HG03439 (cell line): ENCODE measurements around the gene CD44.
"Not testable (repeated sequence)": the region's sequence is repeated elsewhere in the genome, so short reads cannot be mapped to it uniquely, and the experiment has no call there.

Experiments
- ATAC-seq: cut with Tn5 transposase; IDR thresholded peaks from one replicate; pipeline ENCODE4 v1.9.1; 2021; ENCODE audit warnings: mild to moderate bottlenecking, moderate library complexity; ENCODE audit not compliant: unreplicated experiment

The CD44 gene

DNA sequence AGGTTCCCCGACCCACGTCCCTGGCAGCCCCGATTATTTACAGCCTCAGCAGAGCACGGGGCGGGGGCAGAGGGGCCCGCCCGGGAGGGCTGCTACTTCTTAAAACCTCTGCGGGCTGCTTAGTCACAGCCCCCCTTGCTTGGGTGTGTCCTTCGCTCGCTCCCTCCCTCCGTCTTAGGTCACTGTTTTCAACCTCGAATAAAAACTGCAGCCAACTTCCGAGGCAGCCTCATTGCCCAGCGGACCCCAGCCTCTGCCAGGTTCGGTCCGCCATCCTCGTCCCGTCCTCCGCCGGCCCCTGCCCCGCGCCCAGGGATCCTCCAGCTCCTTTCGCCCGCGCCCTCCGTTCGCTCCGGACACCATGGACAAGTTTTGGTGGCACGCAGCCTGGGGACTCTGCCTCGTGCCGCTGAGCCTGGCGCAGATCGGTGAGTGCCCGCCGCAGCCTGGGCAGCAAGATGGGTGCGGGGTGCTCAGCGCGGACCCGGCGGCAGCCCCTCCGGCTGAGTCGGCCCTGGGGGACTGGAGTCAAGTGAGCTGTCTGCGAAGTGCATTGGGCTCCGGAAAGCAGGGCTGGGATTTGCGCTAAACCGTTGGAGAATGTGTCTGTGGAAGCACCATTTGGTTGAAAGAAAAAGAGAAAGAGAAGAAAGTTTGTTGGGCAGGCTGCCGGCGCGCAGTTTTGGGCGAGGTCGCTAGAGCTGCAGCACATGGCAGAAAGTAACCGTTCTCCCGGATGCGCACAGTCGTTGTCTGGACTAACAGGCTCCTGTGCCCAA, at the start of gene CD44:
CD44 (plus strand) TSS at position 229 of the 779 bp plus-strand sequence; CDS start at position 362, 133 bp downstream.
- peak; percentile 37 for ATAC-seq

DNA sequence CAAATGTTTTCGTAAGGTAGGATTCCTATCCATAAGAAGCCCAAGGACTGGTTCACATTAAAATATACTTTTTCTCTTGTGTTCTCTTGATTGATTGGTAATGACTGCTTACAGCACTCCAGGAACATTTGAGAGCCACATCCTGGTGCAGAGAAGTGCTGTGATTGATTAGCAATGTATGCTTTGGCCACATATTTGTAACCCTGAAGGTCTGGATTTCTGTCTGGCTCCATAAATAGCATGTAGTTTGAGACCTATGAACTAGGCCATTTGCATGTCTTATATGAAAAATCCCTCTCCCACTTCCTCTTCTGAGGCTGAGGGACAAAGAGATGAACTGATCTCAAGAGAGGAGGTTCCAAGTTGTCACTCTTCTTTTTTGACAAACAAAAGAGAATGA, 49.3 kb upstream of the CD44 start:
- no peak for ATAC-seq

DNA sequence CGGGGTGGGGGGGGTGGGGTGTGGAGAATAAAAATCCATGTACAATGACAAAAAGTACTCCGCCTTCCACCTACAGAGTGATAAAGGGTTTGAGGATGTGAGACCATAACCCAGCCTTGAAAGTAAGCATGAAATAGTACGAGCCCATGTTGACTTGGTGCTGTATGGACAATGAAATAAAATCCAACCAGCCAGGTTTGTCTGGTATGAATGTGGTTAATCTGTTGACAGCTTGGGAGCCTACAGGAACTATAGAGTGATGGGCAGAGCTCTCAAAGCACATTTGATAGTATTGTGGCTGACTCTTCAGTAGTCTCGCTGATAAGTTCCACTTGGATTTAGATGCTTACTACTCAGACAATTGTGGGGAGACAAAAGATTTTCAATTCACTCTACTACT, 48.8 kb upstream of the CD44 start:
- ATAC-seq, result no peak

DNA sequence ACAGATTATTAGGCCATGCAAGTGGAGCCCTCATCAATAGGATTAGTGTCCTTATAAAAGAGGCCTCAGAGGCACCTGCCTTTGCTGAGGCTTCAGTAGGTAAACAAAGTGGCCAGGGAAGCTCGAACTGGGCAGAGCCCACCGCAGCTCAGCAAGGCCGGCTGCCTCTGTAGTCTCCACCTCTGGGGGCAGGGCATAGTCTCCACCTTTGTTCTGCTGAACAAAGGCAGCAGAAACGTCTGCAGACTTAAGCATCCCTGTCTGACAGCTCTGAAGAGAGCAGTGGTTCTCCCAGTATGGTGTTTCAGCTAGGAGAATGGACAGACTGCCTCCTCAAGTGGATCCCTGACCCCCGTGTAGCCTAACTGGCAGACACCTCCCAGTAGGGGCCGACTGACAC, 48.0 kb upstream of the CD44 start:
- not testable (repeated sequence) for ATAC-seq

DNA sequence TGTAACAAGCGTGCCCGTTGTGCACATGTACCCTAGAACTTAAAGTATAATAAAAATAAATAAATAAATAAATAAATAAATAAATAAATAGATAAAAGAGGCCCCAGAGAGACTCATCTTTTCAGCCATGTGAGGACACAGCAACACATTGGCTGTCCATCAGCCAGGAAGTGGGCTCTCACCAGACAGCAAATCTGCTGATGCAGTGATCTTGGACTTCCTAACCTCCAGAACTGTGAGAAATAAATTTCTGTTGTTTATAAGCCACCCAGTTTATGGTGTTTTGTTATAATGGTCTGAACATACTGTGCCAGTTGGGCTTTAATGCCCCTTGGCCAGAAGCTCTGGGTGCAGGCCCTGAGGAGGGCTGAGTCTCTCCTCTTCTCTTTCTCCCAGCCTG, 42.2 kb upstream of the CD44 start:
- no peak for ATAC-seq

DNA sequence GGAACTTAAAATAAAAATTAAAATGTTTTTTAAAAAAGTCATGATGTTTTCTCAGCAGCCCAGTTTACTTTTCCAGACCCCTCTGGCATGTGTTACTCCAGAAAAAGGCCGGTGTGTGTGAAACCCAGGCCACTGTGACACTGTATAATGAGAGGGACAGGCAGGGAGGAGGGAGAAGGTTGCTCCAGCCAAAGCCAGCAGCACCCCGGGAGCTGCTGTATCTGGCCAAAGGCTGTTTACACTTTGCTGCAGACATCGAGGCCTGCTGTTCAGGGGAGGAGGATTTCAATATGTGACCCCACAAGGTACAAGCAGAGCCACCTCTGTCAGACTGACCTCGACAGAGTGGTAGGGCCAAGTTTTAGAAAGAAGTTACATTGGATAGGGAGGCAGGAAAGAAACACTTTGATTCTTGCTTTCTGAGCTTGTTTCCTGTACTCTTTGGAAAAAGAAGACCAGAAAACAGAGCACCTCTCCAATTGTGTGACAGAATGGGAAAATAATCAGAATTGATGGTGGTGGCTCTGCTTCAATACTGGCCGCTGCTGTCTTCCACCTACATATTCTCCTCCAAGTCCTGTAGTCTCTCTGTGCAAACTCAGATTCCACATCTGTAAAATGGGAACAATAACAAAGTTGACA, 41.0 kb upstream of the CD44 start:
- no peak for ATAC-seq

DNA sequence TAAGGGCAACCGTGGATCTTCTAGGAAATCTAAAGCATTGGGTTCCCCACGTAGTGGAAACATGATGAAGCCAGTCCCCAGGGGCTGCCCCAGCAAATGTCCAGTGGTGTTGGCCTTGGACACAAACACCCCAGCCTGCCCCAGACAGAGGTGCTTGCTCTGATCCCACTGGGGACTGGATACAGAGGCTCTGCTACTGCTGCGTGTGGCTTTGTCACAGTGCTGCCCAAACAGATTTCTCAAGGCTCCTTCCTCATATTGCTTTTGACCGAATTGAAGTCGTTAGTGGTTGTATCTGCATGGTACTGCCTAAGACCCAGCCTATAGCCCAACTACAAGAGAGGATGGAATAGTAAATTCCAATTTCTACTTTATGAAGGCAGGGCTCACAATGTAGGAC, 40.1 kb upstream of the CD44 start:
- no peak for ATAC-seq

DNA sequence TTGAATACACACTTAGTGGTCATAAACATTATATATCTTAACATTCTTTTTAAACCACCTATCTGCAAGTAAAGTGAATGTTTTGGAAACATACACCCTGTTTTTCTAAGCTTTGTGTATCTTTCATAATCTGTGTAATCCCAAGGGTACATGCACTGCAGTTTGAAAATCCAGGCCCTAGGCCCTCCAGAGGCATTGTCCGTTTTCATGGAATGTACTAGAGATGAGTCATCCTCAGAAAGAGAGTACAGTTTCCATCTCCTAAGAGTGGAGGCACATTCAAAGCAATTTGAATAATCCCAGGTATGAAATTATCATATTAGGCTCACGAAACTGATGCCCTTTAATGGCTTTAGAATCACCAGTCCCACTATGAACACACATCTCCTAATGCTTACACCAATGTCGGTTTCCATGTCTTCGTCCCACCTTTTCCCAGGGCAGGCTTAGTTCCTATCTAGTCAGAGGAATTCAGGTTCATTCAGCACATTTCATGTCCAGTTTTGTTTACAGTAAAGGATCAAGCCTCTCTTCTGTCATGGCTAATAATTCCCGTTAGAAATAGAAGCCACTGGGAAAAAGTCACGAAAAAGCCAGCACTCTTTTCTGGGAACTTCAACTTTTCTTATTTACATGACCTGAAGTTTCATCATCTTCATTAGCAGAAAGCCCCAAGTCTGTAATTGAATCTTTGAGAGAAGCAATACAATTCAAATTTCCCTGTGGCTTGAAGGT, 39.5 kb upstream of the CD44 start:
- no peak for ATAC-seq

DNA sequence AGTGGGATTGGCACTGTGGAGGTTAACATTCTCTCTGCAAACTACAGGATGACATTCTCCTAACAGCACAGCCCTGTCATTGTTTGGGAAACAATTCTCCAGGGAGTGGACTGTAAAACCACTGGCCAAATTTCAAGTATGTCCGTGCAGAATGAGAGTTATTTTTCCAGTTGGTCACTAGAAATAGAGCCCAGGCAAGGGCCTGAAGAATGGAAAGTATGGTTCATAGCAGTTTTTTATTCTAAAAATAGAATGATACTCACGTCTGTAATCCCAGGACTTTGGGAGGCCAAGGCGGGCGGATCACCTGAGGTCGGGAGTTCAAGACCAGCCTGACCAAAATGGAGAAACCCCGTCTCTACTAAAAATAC, 39.0 kb upstream of the CD44 start:
- no peak for ATAC-seq

DNA sequence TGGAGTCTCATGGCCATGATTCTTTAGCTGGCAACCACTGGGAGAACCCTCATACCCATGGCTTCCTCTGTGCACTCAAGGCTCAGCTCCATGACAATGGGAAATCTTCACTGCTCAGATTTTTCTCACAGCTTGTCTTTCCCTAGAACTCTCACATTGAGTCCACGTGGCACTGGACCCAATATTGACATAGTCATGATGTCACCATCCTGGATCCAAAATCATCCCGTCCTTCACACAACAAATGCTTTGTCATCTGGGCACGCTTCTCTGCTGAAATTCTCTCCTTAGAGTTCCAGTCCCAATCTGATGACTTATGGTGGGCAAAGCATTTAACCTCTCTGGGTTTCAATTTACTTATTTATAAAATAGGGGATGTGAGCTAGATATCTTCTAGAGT, 37.7 kb upstream of the CD44 start:
- ATAC-seq, result no peak

DNA sequence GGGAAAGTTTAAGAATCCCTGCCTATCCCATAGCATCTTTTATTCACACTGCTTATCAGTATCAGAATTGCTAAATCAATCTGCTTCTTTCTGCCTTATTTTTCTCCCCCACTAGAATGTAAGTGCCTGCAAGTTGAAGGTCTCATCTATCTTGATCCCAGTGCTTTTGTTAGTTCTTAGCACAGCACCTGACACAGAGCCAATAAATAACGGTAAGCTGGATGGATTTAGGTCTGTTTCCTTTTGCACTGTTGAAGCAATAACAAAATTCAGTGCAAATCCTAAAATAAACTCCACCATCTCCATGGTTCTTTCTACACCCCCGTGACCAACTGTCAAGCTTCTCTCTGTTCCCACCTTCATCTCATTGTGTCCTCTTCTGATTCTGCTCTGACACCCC, 36.7 kb upstream of the CD44 start:
- ATAC-seq, result no peak

DNA sequence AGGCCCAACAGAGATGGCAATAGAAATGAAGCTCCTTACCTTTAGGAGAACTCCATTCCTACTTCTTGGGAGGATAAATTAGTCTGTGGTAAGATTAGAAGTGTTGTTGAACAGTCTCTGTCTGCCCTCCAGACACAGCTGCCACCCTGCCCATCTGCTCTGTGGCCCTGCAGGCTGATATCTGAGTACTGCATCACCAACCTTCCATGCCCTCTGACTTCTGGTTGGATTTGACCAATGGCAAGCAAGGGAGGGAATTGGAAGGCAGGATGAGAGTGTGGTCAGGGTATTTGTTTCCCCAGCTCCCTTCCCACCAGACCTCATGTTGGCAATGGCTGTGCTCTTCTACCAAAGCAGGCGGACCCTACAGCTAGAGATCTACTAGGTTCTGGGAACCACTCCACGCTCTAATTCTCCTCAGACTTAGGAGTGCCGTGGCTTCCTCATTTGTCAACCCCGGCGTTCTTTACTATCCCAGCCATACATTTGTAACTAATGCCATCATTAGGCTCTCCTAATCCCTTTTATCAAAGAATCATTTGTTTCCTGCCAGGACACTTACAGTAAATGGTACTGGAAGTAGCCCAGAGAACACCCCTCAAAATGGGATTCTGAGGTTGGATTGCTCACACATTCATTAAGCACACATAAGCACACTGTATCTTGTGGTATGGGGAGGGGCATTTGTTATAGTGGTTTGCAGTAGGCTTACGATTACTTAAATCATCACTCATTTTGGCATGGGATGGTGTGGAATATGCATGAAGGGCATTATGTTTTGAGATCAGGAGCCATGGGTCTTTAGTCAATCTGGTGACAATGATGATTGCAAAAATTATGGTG, 35.4 kb upstream of the CD44 start:
- ATAC-seq, result no peak

DNA sequence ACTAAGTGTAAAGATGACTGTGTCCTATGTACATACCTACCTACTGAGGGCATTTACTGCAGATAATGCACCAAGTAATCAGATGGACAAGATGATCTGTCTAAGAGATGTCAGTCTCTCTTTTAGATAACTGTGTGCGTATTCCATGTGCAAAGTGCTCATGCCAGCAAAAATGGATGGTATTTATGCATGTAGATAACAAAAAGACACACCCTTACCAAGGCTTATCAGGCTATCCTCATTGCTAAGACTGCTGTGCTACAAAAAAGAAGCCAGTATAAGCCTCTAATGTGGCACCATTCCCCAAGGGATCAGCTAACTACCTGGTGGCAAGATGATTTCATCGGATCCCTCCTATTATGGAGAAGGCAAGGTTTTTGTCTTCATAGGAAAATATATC, 34.3 kb upstream of the CD44 start:
- no peak for ATAC-seq

DNA sequence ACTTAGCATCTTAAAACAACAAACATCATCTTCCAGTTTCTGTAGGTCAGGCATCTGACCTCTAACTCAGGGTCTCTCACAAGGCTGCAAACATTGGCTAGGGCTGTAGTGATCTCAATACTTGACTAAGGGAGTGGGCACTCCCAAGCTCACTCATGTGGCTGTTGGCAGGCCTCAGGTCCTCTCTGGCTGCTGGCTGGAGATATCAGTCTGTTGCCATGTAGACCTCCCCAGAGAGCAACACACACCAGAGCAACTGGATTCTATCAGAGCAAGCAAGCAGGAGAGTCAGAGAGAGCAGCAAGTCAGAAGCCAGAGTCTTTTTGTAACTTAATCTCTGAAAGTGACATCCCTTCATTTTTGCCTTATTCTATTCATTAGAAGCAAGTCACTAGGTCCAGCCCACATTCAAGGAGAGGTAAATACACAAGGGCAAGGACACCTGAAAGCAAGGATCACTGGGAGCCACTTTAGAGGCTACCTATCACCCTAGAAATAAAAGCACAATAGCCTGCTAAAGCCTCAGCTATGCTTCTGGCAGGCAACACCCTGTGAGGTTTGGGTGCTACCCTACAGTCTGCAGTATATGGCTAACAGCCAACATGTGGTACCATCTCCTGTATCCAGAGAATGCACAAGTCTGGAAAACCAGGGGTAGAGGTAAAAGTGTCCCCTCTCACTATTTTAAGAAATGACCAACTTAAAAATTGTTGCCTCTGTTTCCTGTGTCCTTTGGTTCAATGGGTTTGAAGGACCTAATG, 33.5 kb upstream of the CD44 start:
- ATAC-seq, result no peak

DNA sequence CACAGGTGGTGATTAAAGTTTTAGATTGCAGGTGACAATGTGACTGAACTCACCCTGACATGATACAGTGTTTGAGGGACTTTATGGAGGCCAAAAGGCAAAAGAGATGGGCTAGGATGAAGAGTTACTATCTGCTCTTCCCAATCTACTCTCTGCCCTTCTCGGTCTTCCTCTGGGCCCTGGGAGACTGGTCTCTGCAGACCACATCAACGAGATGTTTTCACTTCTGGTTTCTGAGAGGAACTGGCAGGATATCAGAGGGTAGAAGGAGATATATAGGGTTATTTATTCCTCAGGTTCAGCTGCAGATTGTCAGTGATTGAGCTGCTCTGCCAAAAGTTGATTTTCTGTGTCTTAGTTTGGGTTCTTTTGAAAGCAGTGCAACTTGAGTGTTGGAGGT, 32.4 kb upstream of the CD44 start:
- no peak for ATAC-seq

DNA sequence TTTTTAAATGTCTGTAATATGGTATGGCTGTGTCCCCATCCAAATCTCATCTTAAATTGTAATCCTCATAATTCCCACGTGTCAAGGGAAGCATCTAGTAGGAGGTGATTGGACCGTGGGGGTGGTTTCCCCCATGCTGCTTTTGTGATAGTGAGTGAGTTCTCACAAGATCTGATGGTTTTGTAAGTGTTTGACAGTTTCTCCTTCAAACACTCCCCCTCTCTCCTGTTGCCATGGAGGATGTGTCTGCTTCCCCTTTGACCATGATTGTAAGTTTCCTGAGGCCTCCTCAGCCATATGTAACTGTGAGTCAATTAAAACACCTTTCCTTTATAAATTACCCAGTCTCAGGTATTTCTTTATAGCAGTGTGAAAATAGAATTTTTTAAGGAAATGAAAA, 31.1 kb upstream of the CD44 start:
- no peak for ATAC-seq

DNA sequence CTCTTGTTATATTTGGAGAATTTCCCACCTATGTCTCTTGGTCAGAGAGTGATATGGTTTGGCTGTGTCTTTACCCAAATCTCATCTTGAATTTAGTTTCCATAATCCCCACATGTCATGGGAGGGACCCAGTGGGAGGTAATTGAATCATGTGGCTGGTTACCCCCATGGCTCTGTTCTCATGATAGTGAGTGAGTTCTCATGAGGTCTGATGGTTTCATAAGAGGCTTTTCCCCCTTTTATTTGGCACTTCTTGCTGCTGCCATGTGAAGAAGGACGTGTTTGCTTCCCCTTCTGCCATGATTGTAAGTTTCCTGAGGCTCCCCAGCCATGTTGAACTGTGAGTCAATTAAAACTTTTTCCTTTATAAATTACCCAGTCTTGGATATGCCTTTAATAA, 30.6 kb upstream of the CD44 start:
- ATAC-seq, result not testable (repeated sequence)

DNA sequence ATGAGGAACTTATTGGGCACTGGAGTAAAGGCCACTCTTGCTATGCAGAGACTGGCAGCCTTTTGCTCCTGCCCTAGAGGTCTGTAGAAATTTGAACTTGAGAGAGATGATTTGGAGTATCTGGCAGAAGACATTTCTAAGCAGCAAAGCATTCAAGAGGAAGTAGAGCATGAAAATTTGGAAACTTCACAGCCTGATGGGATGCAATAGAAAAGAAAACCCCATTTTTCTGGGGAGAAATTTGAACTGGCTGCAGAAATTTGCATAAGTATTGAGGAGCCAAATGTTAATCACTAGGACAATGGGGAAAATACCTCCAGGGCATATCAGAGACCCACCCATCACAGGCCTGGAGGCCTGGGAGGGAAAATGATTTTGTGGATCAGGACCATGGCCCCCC, 29.9 kb upstream of the CD44 start:
- no peak for ATAC-seq

DNA sequence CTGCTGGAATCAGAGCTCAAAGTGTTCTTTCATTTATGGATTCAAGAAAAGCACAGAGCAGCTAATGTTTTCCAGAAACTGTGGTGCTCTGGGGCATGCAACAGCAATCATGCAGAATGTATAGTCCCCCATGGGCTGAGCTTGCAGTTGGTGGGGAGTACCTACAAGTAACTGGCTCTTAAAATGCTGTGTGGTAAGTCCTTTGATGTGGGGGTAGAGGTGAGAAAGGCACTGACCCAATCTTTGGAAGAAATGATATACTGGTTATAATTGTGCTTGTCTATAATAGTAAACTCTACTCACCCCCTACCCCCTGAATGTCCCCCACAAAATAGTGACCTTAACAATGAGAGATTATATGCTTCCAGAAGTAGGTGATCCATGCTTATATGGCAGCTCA, 29.1 kb upstream of the CD44 start:
- no peak for ATAC-seq
